COLO668 (cell line): ENCODE measurements around the gene CCSER1.
"Not testable (repeated sequence)": the region's sequence is repeated elsewhere in the genome, so short reads cannot be mapped to it uniquely, and the experiment has no call there.

ENCODE experiments used
- DNase-seq: peaks from one replicate; lab custom pipeline; 2025; ENCODE audit not compliant: unreplicated experiment; lab: John Stamatoyannopoulos, UW

CCSER1 gene

DNA sequence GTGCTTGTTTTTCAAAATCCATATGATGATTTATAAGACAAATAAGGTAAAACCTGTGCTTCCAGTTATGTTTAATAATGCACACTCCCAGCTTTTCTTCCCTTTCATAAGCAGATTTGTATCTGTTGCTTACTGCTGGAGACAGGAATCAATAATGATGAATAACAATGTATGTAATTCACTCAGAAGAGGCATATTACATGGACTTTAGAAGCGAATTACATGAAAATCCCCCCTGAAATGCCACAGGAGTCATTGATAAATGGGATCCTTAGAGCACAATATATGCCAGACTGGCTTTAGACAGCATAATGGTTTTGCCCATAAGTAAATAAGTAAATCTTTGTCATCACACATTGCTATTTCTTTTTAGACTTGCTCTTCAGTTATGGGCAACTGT lies 892.3 kb downstream of the CCSER1 start:
- no peak for DNase-seq

DNA sequence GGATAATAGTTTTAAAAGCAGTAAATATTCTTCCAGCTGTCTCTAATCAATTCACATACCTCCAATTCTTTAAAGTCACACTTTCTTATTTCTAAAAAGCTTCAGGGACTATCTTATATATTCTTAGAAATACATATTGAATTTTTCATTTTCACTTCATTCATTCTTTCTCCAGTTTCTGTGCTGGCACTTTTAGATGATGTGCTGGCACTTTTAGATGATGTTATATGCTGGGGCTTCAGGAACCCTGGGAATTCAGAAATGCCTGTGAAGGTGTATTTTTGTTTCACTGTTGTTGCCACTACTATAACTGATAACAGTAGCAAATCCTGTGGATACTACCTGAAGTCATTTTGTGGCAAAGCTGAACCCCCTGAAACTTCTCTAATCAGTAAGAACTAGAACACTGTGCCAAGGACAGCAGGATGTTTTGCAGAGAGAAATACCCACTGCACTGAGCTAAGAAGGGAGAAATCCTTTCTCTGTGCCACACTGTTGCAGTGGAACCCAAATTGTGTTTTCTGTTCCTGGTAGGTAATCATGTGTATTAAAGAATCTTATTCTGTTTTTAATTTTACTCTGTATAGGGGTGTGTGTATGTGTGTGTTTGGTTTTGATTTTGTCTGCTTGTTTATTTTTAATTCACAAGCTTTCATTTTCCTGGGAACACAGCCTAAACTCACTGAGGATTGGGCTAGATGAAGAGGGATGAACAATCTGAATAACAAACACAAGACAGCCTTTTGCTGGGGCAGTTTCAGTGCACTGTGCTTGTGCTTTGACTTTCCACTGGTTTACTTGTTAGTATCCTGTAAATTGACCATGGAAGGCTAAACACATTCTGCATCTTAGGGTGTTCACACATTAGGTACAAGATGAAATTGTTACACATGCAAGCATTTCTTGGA lies 898.3 kb downstream of the CCSER1 start:
- DNase-seq = no peak

DNA sequence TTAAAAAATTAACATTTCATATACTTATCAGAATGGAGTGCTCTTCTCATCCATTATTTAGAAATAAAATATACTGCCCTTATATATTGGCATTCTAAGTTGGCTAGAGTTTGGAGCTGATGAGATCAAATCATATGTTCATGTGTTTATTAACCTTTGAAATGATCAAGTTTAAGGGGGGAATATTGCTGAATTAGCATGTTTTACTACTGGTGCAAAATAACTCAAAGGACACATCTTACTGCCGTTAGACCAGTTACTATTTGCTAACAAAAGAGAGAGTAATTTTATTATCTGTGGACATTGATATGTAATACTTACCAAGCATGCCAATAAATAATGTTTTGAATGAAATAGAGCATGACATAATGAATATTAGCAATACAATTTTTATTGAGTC lies 901.0 kb downstream of the CCSER1 start:
- no peak for DNase-seq

DNA sequence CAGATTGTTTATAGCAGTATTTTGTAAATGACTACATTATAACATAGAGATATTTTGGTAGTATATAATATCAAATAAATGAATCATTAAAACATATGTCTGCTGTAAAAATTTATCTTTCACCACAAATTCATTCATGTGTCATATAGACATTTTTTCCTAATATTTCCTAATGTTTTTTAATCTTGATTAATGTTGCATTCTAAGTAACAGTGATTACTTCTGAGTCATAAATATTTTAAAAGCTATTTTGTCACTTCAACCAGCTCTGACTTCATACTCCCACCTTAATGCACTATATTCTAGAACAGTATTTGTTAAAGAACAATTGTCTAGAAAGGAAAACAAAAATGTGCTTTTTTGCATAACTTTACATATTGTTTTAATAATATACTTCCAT lies 904.6 kb downstream of the CCSER1 start:
- no peak for DNase-seq

DNA sequence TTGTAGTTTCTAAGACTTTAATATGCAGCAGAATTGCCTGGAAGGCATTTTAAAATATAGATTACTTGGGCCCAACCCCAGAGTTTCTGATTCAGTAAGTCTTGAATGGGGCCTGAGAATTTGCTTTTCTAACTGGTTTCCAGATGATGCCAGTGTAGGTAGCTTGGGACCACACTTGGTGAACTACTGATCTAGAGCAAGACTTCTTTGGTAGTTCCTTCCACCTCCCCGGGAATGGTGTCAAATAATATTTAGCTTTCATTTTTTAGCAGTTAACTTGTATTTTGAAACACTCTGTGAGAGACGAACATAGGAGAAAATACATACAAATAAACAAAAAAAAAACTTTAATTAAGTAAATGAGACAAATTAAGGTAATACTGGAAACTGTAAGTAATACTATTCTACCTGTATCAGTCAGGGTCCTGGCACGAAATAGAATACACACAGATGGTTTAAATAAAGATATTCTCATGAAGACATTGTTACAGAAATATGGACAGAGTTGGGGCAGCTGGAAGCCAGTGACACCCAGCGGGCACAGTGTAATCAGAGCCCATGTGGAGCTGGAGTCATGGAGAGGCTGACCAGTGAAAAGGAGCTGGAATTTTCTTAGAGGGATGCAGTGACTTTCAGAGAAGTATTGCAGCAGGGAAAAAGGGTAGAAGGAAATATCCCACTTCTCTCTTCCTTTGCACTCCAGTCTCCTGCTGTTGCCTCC lies 905.7 kb downstream of the CCSER1 start:
- DNase-seq = no peak

DNA sequence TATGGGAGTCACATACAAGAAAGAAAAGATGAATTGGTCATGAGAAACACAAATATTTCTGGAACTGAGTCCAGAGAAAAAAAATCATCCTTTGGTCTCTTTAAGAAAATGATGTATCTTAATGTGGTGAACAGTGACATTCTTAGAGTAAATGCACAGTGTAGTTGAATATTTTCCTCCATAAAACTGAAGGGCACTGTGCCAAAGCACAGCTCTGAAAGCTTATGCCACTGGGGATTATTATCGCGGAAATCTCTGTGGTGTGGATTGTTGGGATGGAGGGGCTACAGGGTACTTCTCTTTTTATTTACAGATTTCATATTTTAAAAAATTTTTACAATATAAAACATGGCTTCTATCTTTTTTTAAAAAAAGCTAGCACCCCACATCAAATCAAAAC lies 908.1 kb downstream of the CCSER1 start:
- no peak for DNase-seq

DNA sequence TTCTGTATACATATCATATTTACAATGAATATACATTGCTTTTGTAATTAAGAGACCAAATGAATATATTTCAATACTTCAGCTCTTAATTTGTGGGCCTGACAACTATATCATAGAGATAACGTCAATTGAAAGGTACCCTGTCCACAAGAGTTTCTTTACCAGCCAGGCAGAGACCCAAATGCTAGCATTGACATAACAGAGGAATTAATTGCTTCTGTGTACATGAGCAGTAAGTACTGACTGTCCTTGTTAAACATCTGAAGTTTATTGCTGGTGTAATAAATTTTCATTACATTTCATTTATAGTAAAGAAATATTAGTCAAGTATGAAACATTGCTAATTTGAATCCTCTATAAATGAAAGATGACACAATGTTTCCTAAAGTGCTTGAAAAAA lies 910.8 kb downstream of the CCSER1 start:
- DNase-seq = no peak

DNA sequence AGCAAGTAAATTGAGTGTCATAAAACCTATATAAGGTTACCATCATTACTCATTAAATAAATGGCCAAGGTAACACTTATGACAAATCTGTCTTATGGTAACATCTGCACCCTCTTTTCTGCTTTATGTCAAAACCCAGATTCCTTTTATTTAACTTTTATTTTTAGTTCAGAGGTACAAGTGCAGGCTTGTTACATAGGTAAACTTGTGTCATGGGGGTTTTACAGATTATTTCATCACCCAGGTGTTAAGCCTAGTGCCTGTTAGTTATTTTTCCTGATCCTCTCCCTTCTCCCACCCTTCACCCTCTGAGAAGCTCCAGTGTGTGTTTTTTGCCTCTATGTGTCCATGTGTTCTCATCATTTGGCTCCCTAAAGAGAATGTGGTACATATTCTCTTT lies 930.7 kb downstream of the CCSER1 start:
- DNase-seq = no peak

DNA sequence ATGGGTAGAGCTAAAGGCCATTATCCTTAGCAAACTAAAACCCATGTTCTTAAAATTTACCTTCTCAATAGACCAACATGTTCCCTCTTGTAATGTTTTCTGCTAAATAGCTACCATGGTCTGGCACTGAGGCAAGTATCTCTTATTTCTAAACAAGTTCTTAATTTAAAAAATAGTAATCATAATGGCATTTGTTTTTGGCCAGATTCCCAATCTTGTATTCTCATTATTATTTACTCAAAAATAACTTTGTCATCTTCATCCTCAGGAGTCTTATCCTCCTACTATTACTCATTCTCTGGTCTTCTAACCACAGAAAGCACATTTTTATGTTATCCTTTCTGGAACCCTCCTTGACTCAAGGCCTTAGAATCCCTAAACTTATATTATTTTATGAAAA lies 931.2 kb downstream of the CCSER1 start:
- DNase-seq = no peak

DNA sequence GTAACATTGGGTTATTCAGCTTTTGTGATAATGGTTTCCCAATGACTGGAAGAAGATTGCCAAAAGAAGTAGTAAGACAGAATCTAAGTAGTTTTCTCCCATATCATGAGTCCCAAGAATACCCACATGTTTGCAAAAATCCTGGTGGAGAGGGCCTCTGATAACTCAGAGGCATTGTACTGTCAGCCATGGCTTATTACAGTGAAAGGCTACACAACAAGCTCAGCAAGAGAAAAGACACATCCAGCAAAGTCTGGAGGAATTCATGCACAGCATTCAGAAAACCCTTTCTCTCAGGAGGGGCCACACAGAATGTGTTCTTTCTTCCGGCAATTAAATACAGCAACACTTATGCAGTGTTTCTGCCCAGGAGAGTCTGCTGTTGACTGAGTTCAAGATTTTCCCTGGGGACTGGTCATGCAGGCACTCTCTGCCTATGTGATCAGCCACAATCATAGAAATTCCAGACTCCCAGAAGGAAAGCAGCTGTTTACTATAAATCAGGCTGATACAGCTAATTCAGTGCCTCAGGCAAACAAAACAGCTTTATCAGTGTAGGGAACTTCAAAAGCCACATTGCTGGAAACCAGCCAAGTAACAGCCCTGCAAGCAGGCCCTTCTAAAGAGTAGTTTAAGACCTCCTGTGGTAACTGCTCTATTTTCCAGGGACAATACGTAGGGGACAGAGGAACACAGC lies 937.1 kb downstream of the CCSER1 start:
- DNase-seq = peak; percentile 76

DNA sequence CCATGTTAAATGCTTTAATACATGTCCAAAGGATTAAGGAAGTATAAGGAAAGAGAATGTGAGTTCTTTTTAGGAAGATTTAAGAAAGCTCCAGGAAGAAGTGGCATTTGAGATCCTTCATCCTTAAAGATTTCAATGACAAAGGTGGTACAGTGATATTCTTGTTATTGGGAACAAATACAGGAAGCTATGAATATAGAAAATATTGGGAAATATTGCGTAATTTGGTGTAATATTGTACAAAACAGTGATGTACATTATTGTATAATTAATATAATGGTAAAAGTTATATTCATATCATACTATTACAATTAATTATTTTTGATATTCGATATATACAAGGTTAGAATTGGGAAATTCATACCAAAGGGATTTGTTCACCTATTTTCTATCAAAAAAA lies 937.9 kb downstream of the CCSER1 start:
- DNase-seq = no peak

DNA sequence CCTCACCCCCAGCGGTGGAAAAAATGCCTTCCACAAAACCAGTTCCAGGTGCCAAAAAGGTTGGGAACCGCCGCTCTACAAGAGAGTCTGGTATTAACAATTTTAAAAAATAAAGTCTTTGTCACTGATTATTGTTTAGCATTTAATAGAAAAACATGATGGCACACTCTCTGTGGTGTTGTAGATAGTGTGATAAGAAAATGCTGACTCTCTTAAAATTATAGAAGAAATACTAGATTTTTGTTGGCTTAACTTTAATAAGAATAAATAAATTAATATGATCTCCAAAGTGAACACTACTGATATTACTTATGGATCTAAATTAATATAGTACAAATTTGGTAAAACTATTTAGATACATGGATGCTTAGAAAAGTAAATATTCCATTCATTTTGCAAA lies 943.5 kb downstream of the CCSER1 start:
- no peak for DNase-seq

DNA sequence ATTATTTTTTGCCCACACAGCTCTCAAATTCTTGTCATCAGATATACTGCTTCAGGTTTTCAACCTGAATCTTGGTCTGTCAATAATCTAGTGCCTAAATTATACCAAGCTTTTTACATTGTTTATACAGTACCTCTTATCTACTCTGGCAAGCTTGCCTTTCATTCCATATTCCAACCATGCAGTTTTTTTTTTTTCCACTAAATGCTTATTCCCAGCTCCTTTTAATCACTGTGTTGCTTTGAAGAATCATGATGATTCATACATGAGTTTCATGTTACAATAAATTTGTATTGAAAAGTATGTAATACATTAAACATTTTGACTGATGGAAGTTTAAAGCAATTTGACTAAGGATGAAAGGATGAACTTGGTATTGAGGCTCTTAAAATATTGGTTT lies 949.0 kb downstream of the CCSER1 start:
- no peak for DNase-seq

DNA sequence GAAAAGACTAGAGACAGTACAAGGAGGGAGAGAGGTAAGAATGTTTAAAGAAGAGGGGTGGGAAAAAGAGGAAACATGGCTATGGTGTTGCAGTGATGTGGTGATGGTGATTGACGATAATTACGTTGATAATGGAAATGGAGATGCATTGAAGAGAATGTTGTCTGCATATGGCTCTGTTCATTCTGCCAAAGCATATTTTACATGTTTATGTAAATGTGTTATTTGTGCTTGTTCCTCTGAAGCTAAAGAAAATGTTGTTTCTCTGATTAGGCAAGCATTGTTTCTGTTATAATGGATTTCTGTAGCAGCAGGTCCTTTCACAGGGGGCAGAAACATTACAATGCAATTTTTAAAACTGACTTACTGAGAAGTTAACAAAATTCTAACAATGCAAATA lies 958.8 kb downstream of the CCSER1 start:
- no peak for DNase-seq

DNA sequence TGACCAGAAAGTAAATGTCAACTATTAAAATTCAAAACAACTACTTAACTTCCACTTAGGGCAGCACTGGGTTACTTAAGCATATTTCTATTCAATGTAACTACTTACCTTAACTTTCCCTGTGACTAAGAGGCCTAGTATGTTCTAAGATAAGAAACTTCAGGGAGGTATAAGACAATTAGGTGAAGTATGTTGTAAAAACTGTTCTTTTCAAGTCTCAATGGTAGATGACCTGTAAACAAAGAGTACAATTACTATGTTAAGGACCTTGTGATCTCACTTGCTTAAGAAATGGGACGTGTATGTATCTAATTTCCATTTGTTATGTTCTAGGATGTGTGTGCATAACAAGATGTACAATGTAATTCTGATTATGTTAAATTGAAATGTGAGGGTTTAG lies 960.5 kb downstream of the CCSER1 start:
- no peak for DNase-seq

DNA sequence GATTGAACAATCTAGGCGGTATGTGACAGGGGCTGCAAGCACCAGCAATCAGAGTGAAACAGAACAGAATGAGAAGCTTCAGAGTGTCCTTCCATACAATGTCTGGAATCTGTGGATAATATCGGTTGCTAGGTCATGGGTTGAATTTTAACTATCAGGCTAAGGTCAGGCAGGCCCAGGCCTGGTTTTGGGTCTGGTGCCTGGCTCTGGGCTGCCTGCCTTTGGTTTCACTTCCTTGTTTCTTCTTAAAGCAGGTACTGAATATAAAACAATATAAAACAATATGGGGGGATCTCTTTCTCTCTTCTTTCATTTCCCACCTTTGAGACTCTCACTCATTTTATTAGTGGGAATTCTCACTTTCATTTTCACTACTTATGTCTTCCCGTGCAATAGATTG lies 962.0 kb downstream of the CCSER1 start:
- DNase-seq = no peak

DNA sequence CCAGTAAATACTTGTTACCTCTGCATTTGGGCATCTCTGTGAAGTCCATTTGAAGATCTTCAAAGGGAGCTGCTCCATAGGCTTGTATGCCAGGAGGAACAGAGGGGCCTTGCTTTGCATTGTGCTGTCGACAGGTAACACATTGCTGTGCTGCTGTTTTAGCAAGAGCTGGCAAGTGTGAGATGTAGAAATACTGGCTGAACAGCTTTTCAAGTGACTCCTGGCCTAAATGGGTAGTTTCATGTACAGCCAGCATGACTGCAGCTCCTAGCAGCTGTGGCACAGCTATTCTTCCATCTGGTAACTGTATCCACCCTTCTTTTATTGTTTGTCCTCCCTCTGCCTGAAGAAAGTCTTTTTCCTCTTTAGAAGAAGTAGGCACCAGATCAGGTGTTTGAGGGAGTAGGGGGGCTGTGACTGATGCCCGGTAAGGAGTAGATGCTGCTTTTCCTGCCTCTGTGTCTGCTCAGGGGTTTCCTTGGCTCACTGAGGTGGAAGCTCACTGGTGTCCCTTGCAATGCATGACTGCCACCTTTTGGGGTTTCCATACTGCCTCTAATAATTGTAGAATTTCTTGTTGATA lies 965.3 kb downstream of the CCSER1 start:
- DNase-seq = no peak

DNA sequence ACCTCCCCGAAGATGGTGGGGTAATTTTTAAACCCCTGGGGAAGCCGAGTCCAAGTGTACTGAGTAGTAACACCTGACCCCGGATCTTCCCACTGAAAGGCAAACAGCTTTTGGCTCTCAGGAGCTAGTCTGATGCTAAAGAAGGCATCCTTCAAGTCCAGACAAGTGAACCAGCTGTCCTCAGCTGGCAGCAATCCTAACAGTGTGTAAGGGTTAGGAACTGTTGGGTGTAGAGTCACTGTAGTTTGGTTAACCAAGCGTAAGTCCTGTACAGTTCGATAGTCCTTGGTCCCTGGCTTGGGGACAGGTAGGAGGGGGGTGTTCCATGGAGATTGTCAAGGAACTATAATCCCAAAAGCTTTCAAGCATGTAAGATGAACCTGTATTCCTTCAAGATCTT lies 967.0 kb downstream of the CCSER1 start:
- not testable (repeated sequence) for DNase-seq

DNA sequence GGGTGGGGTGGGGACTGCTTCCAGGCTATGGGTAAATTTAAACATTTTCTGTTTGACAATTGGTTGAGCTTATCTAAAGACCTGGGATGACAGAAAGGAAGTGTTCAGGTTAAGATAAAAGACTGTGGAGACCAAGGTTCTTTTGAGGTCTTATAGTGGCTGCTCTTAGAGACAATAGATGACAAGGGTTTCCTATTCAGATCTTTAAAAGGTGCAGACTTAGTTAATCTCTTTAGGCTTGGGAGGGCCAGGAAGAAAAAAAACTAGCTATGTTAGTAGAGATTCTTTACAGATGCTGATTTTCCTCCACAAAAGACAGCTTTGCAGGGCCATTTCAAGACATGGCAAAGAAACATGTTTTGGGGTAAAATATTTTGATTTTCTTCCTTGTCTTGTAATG lies 972.5 kb downstream of the CCSER1 start:
- DNase-seq = no peak

DNA sequence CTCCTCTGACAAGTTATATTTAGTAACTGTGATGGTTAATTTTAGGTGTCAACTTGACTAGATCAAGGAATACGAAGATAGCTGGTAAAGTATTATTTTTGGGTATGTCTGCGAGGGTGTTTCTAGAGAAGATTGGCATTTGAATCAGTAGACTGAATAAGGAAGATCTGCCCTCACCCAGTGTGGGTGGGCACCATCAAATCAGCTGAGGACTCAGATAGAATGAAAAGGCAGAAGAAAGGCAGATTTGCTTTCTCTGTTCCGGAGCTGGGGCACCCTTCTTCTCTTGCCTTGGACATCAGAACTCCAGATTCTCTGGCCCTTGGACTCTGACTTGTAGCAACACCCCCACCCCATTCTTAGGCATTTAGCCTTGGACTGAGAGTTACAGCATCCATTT lies 981.6 kb downstream of the CCSER1 start:
- DNase-seq = no peak

DNA sequence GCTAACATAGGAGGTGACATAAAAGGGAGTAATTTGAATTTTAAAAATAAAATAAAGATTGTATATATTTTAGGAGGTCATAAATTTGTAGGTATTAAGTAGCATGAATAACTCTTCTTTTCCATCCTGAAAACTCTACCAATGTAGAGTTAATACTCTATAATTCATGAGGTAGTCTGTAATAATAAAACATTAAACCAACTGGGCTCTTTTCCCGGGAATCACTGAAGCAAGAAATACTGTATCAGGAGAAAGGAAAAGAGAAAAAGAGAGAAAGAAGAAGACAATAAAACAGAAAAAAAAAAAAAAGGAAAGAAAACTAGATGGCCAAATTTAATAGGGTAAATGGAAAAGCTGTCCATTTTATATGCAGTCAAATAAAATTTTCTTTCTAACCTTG lies 984.4 kb downstream of the CCSER1 start:
- no peak for DNase-seq
